HepG2 (cell line): ENCODE measurements around the gene TMEM63C. TPM values are rescaled to one million over a fixed set of nuclear protein-coding genes. Genes with fewer than 3 reads are reported as not detected.

ENCODE experiments used
- ATAC-seq: fragments of 200-7000 bp; cut with Tn5 transposase; 3 replicates; pipeline ENCODE4 v1.9.1; 2020; ENCODE audit warnings: mild to moderate bottlenecking, moderate library complexity
- BruUV-seq: library from RNA; stranded (reverse); fragments of 400-500 nt; replicated peaks from 2 replicates; lab custom pipeline; 2021; lab: Mats Ljungman, UMichigan
- CTCF ChIA-PET: fragments of 300-600 bp; formaldehyde crosslinking; extraction: SDS; loops from one replicate; lab custom pipeline; 2021; ENCODE audit warnings: low total read pairs, inconsistent platforms, low intra/inter-chr PET ratio; lab: Yijun Ruan, JAX
- POLR2A ChIA-PET: fragments of 350-600 bp; sonication (Branson Sonifier 250); formaldehyde crosslinking; loops from one replicate; lab custom pipeline; 2020; ENCODE audit warnings: antibody characterized with exemption, inconsistent platforms; lab: Yijun Ruan, JAX
- DNase-seq: peaks from one replicate; pipeline ENCODE4 v3.0.0-alpha.2; 2015; ENCODE audit warnings: low spot score
- FAIRE-seq: peaks from 3 replicates; lab custom pipeline; 2011; peaks lifted over from hg19 to GRCh38; lab: Jason Lieb, UNC
- H2AFZ ChIP-seq: one replicate; pipeline ENCODE4 v1.6.1; 2011; ENCODE audit warnings: low read length, inconsistent platforms
- H3K27ac ChIP-seq: fragments of 300-600 bp; 3 replicates; pipeline ENCODE4 v1.8.0; 2011; ENCODE audit warnings: mixed run types, mild to moderate bottlenecking, mixed read lengths, low read length, inconsistent platforms; ENCODE audit not compliant: insufficient read depth; ENCODE audit errors: extremely low read length
- H3K27me3 ChIP-seq, 2 experiments: fragments of 200-600 bp in 1 of 2; 2 replicates in 1 of 2; 3 replicates in 1 of 2; pipeline versions ENCODE4 v1.6.0 to v1.8.0; 2011; ENCODE audit warnings: low read length in 2 of 2, mild to moderate bottlenecking in 2 of 2, moderate library complexity in 2 of 2, inconsistent platforms in 1 of 2; ENCODE audit not compliant: insufficient read depth in 2 of 2, control insufficient read depth in 1 of 2
- H3K36me3 ChIP-seq, 2 experiments: fragments of 200-600 bp in 1 of 2; replicated peaks in 1 of 2; 2 replicates in 1 of 2; 3 replicates in 1 of 2; pipeline versions ENCODE4 v1.5.1 to v1.8.0; 2011; ENCODE audit warnings: low read length in 2 of 2, inconsistent platforms in 1 of 2; ENCODE audit not compliant: insufficient read depth in 2 of 2, control insufficient read depth in 1 of 2
- H3K4me1 ChIP-seq: 2 replicates; pipeline ENCODE4 v1.5.1; 2012; ENCODE audit warnings: low read length, inconsistent platforms; ENCODE audit not compliant: insufficient read depth
- H3K4me2 ChIP-seq: 2 replicates; pipeline ENCODE4 v1.6.0; 2011; ENCODE audit warnings: low read depth, low read length, inconsistent platforms
- H3K4me3 ChIP-seq, 3 experiments: fragments of 200-600 bp in 1 of 3; sonication (generic), shearing (Covaris generic) in 1 of 3; replicated peaks in 1 of 3; 2 replicates each; pipeline ENCODE4 v1.5.1; 2011 to 2016; ENCODE audit warnings: low read length in 3 of 3, inconsistent platforms in 2 of 3, low read depth in 2 of 3, mild to moderate bottlenecking in 2 of 3, control low read depth in 1 of 3, mixed read lengths in 1 of 3; ENCODE audit not compliant: insufficient read depth in 1 of 3
- H3K79me2 ChIP-seq: one replicate; pipeline ENCODE4 v1.6.1; 2011; ENCODE audit warnings: low read length, inconsistent platforms; ENCODE audit not compliant: insufficient read depth
- H3K9ac ChIP-seq: 2 replicates; pipeline ENCODE4 v1.6.0; 2011; ENCODE audit warnings: mild to moderate bottlenecking, low read depth, low read length, inconsistent platforms; ENCODE audit not compliant: insufficient read depth
- H3K9me3 ChIP-seq: 2 replicates; pipeline ENCODE4 v1.5.1; 2012; ENCODE audit warnings: mild to moderate bottlenecking, low read length
- H4K20me1 ChIP-seq: 2 replicates; pipeline ENCODE4 v1.6.0; 2011; ENCODE audit warnings: inconsistent platforms, mild to moderate bottlenecking, low read length, moderate library complexity; ENCODE audit not compliant: insufficient read depth
- CENPT ChIP-seq: sonication (generic); formaldehyde crosslinking; IDR thresholded peaks from 2 replicates; pipeline ENCODE4 v1.8.0; 2022; ENCODE audit warnings: low read depth, mild to moderate bottlenecking, moderate library complexity, missing genetic modification reagents
- NFE2L2 ChIP-seq: fragments of 150-350 bp; IDR thresholded peaks from 2 replicates; pipeline ENCODE4 v1.6.1; 2014; ENCODE audit warnings: low read length
- PITX1 ChIP-seq: sonication (generic); formaldehyde crosslinking; IDR thresholded peaks from 2 replicates; pipeline ENCODE4 v1.5.1; 2020; ENCODE audit warnings: mild to moderate bottlenecking, missing genetic modification reagents
- SOX13 ChIP-seq, 3 experiments: fragments of 450-650 bp in 1 of 3; sonication (generic) in 1 of 3; formaldehyde crosslinking in 1 of 3; IDR thresholded peaks in 2 of 3; conservative IDR thresholded peaks in 1 of 3; 2 replicates each; pipeline versions ENCODE4 v1.5.0 to v1.6.1; 2016 to 2020; ENCODE audit warnings: antibody characterized with exemption in 1 of 3, mild to moderate bottlenecking in 1 of 3, missing compliant biosample characterization in 1 of 3, missing genetic modification reagents in 1 of 3, moderate library complexity in 1 of 3
- ZNF225 ChIP-seq: sonication (generic); formaldehyde crosslinking; IDR thresholded peaks from 2 replicates; pipeline ENCODE4 v1.4.0; 2020; ENCODE audit warnings: mild to moderate bottlenecking, missing genetic modification reagents
- ZNF34 ChIP-seq: sonication (generic); formaldehyde crosslinking; IDR thresholded peaks from 2 replicates; pipeline ENCODE4 v1.4.0; 2020; ENCODE audit warnings: mild to moderate bottlenecking, missing genetic modification reagents, borderline replicate concordance
- WGBS: methylation state at CpG from one replicate; pipeline ENCODE4 v1.1.6; 2017; ENCODE audit warnings: low lambda C conversion rate; 5-methylcytosine and 5-hydroxymethylcytosine counted together
- in situ Hi-C: cut with HindIII; loops from 2 replicates; pipeline ENCODE4 v1.10.0; 2017; ENCODE audit warnings: low pct_unique_long_range_greater_than_20kb; ENCODE audit not compliant: extremely low pct_ligation_motif_present
- intact Hi-C: fragments of 100-400 bp; cut with micrococcal nuclease; formaldehyde crosslinking; loops from one replicate; pipeline ENCODE4 v1.10.0; 2022; ENCODE audit not compliant: unreplicated experiment
- polyA plus RNA-seq, 8 experiments: library from polyadenylated mRNA; depleted of rRNA in 3 of 8; stranded (reverse) in 7 of 8; unstranded in 1 of 8; fragments of >200 nt; fragmentation: Illumina TruSeq in 4 of 8; extraction: Trizol in 4 of 8; gene quantifications; 2 replicates each; pipeline versions ENCODE4 v1.2.1 to v1.2.3, GENCODE V29; 2011 to 2016; ENCODE audit warnings: low read depth in 4 of 8, missing spikeins in 1 of 8, mixed read lengths in 1 of 8; ENCODE audit not compliant: insufficient read depth in 1 of 8
- total RNA-seq, 5 experiments: library from RNA; depleted of rRNA; stranded (reverse); fragments of >200 nt; fragmentation: Illumina TruSeq; extraction: Trizol; gene quantifications; 2 replicates each; pipeline ENCODE4 v1.2.3, GENCODE V29; 2016; ENCODE audit warnings: low read depth in 1 of 5
- TF ChIP-seq, protein P1 (sequence below): sonication (generic); formaldehyde crosslinking; IDR thresholded peaks from 2 replicates; pipeline ENCODE4 v1.8.0; 2022; ENCODE audit warnings: mild to moderate bottlenecking, missing genetic modification reagents, borderline replicate concordance
- TF ChIP-seq, protein P2 (sequence below): sonication (generic); formaldehyde crosslinking; IDR thresholded peaks from 2 replicates; pipeline ENCODE4 v1.4.0; 2020; ENCODE audit warnings: mild to moderate bottlenecking, missing genetic modification reagents
- TF ChIP-seq, protein P3 (sequence below): sonication (generic); formaldehyde crosslinking; conservative IDR thresholded peaks from 2 replicates; pipeline ENCODE4 v1.8.0; 2022; ENCODE audit warnings: mild to moderate bottlenecking, moderate library complexity, missing genetic modification reagents
- TF ChIP-seq, protein P4 (sequence below): sonication (generic); formaldehyde crosslinking; IDR thresholded peaks from 2 replicates; pipeline ENCODE4 v1.8.0; 2022; ENCODE audit warnings: low read depth, missing genetic modification reagents

TMEM63C gene
- total and polyA plus RNA-seq, 2 of the 13 experiments (the other 11 are each of a cell fraction or from before 2014, with no cell fraction given) = 0.17 to 0.27 TPM

DNA sequence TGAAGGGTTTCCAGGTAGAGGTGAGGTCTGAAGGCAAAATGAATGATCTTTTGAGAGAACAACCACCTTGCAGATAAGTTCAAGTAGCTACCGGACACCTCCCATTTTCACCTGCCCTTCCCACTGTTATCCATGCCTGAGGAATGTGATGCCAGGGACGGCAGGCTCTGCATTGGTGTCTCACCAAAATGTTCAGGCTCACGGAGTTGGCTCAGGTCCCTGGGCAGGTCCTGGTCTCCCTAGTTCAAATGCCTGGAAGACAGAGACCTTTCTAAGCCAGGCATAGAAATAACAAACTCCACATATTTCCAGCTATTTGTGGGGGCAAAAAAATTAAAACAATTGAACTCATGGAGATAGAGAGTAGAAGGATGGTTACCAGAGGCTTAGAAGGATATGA lies 36.0 kb downstream of the TMEM63C start:
- in situ Hi-C loops = no loop called here
- Histone ChIP-seq H2AFZ (no peak overlapping the region), H3K9me3 (no peaks in the 10 kb centered on the region), H3K9ac (no peak overlapping the region), H3K4me2 (no peak overlapping the region), H3K27me3 (peaks cover 1 to 3% of the 10 kb centered on the region in 2 experiments; a peak in 1 of 5 replicates), H3K4me1 (no peaks in the 10 kb centered on the region), H4K20me1 (no peaks in the 10 kb centered on the region), H3K79me2 (no peaks in the 10 kb centered on the region), H3K36me3 (no peaks in the 10 kb centered on the region), H3K27ac (no peak overlapping the region), H3K4me3 (no peak overlapping the region)
- intact Hi-C loops = no loop called here
- ChIA-PET POLR2A (no interaction called here), CTCF (no interaction called here)
- TF ChIP-seq SOX13 (IDR thresholded peaks at IDR 0.05) (no peak), SOX13 (CRISPR knock-in tag; conservative IDR thresholded peaks at IDR 0.05 in 1 of 2, IDR thresholded peaks at IDR 0.05 in 1 of 2) (no peak)
- TF ChIP-seq, protein P1, sequence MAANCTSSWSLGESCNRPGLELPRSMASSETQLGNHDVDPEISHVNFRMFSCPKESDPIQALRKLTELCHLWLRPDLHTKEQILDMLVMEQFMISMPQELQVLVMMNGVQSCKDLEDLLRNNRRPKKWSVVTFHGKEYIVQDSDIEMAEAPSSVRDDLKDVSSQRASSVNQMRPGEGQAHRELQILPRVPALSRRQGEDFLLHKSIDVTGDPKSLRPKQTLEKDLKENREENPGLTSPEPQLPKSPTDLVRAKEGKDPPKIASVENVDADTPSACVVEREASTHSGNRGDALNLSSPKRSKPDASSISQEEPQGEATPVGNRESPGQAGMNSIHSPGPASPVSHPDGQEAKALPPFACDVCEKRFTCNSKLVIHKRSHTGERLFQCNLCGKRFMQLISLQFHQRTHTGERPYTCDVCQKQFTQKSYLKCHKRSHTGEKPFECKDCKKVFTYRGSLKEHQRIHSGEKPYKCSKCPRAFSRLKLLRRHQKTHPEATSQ (CRISPR knock-in tag) = no peak
- BruUV-seq = no TSS peak
- no peak for FAIRE-seq
- no peak for ATAC-seq
- DNase-seq = no peak
- WGBS = 27% methylated on average over 3 of the region's 3 CpGs

DNA sequence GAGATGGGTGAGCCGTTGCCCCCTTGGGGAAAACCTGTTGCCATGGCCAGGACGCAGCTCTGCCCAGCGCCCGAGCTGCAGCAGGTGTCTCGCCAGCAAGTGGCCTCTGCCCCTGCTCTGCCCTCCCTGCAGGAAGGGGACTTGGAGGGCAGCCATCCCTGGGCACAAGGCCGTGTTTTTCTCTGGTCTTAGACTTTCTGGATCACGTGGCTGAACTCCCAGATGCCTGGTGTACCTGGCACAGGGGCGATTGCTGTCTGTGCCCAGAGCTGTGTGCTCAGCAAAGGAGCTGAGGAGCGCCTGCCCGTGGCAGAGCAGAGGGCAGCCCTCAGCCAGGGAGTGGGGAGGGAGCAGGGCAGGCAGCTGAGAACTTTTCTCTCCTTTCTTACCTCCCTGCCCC lies 38.0 kb downstream of the TMEM63C start:
- no peak for FAIRE-seq
- no peak for TF ChIP-seq CENPT (CRISPR knock-in tag)
- TF ChIP-seq, protein P2, sequence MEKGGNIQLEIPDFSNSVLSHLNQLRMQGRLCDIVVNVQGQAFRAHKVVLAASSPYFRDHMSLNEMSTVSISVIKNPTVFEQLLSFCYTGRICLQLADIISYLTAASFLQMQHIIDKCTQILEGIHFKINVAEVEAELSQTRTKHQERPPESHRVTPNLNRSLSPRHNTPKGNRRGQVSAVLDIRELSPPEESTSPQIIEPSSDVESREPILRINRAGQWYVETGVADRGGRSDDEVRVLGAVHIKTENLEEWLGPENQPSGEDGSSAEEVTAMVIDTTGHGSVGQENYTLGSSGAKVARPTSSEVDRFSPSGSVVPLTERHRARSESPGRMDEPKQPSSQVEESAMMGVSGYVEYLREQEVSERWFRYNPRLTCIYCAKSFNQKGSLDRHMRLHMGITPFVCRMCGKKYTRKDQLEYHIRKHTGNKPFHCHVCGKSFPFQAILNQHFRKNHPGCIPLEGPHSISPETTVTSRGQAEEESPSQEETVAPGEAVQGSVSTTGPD (CRISPR knock-in tag) = no peak
- TF ChIP-seq, protein P3, sequence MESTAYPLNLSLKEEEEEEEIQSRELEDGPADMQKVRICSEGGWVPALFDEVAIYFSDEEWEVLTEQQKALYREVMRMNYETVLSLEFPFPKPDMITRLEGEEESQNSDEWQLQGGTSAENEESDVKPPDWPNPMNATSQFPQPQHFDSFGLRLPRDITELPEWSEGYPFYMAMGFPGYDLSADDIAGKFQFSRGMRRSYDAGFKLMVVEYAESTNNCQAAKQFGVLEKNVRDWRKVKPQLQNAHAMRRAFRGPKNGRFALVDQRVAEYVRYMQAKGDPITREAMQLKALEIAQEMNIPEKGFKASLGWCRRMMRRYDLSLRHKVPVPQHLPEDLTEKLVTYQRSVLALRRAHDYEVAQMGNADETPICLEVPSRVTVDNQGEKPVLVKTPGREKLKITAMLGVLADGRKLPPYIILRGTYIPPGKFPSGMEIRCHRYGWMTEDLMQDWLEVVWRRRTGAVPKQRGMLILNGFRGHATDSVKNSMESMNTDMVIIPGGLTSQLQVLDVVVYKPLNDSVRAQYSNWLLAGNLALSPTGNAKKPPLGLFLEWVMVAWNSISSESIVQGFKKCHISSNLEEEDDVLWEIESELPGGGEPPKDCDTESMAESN (CRISPR knock-in tag) = no peak
- TF ChIP-seq PITX1 (CRISPR knock-in tag) = no peak
- no peak for TF ChIP-seq ZNF225 (CRISPR knock-in tag)
- TF ChIP-seq, protein P4, sequence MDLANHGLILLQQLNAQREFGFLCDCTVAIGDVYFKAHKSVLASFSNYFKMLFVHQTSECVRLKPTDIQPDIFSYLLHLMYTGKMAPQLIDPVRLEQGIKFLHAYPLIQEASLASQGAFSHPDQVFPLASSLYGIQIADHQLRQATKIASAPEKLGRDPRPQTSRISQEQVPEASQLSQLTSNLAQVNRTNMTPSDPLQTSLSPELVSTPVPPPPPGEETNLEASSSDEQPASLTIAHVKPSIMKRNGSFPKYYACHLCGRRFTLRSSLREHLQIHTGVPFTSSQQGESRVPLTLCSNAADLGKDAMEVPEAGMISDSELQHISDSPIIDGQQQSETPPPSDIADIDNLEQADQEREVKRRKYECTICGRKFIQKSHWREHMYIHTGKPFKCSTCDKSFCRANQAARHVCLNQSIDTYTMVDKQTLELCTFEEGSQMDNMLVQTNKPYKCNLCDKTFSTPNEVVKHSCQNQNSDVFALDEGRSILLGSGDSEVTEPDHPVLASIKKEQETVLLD (CRISPR knock-in tag) = no peak
- TF ChIP-seq ZNF34 (CRISPR knock-in tag) = no peak
- no peak for TF ChIP-seq NFE2L2

More for the DNA sequence above, 38.0 kb downstream of the TMEM63C start:
- no peak for DNase-seq
- no peak overlapping the region for H3K4me3 ChIP-seq
- H2AFZ ChIP-seq = no peak overlapping the region
- intact Hi-C loops = no loop called here
- H4K20me1 ChIP-seq = no peaks in the 10 kb centered on the region
- H3K36me3 ChIP-seq = no peaks in the 10 kb centered on the region
- POLR2A ChIA-PET = no interaction called here
- H3K4me2 ChIP-seq = no peak overlapping the region
- no peaks in the 10 kb centered on the region for H3K4me1 ChIP-seq
- no peak overlapping the region for H3K27ac ChIP-seq
- in situ Hi-C loops = no loop called here
- H3K9ac ChIP-seq = no peak overlapping the region
- CTCF ChIA-PET = no interaction called here
- no peaks in the 10 kb centered on the region for H3K9me3 ChIP-seq
- 32% methylated on average over 6 of the region's 10 CpGs for WGBS
- BruUV-seq = no TSS peak
- peaks cover 1 to 3% of the 10 kb centered on the region in 2 experiments; a peak in 1 of 5 replicates for H3K27me3 ChIP-seq
- ATAC-seq = no peak; the same call in 2 of the 3 replicates
- H3K79me2 ChIP-seq = no peaks in the 10 kb centered on the region
